GM18505 (cell line): Measurements from ENCODE around the gene VSTM1.

Source experiments
- ATAC-seq: cut with Tn5 transposase; IDR thresholded peaks from one replicate; pipeline ENCODE4 v1.9.1; 2021; ENCODE audit not compliant: unreplicated experiment
- POLR2A ChIP-seq: IDR thresholded peaks from 4 replicates; pipeline ENCODE4 v1.6.1; 2011; ENCODE audit warnings: borderline replicate concordance; ENCODE audit not compliant: insufficient read depth, insufficient read length; ENCODE audit errors: extremely low read depth

VSTM1 gene

DNA sequence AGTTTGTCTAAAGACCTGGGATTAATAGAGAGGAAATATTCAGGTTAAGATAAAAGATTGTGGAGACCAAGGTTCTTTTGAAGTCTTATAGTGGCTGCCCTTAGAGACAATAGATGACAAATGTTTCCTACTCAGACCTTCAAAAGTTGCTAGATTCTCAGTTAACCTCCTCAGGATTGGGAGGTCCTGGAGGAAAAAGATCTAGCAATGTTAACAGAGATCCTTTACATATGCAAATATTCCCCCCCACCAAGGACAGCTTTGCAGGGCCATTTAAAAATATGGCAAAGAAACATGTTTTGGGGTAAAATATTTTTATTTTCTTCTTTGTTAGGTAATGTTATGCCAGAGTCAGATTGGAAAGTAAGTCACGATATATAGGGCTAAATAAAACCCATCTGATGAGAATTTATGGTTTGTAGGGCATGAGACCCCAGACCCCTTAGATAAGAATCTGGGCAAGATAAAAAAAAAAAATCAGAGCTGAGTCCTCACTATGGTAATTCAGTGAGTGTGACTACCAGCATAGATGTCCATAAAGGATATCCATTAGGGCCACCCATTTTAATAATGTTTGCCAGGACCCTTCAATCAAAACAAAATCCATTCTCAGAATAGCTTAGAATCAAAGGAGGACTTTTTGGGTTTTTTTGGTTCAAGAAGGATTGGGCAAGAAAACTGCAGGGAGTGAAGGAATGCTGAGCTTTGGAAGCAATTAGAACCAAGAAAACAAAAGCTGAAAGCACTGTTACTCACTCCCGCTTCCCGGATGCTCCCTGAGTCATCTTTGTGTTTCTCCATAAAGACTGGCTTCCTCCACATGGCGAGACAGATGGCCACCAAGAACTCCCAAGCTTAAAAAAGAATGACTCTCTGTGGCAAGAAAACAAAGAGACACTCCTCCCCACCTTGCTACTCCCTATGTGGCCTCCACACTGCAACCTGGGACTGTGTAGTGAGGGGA is 28.2 kb downstream of the VSTM1 start:
- no peak for TF ChIP-seq POLR2A
- no peak for ATAC-seq

DNA sequence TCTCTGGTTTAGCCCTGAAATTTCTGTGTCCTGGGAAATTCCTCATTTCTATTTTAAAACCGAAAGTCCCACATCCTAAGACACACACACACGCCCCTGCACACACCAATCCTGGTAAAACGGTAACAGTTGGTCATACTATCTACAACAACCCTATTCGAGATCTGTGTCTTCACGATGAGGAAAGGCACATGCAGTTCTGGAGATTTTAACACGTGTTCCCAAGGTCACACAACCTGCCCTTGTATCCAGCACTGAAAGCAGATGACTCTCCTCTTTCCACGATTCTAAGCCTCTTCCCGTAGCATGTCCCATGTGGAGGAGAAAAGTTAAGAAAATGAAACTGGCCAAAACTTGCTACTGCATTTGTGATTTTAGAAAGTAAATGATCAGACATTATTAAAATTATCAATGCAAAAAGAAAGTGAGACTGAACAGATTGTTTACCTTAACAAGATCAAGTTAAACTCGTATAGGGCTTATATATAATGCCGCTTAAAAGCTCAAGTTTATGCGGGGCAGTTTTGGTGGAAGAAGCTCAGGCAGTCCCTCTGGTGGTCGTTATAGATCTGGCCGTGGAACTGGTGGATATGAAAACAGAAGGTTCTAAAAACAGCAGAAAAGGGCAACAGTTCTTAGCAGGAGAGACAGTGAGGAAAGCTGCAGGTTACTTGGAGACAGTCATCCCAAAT is 32.7 kb downstream of the VSTM1 start:
- no peak for ATAC-seq
- TF ChIP-seq POLR2A: no peak

DNA sequence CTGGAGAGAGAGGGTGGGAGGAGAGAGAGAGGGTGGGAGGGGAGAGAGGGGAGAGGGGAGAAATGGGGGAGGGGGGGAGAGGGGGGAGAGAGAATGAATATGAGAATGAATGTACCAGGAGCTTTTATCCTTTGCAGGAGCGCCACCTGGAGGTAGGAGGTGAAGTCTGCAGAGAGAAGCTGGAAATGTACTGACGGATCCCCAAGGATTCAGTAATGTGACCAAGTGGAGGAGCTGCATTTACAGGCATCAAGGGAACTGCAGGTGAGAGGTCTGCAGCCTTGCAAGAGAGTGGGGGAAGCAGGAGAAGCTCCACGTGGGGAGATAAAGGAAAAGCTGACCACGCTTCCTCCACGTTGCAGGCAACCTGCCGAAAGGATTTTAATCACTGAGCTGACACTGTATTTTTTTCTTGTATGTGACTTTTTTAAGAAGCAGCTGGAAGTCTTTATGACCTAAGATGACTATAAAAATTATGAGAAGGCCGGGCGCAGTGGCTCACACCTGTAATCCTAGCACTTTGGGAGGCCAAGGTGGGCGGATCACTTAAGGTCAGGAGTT is 33.7 kb downstream of the VSTM1 start:
- TF ChIP-seq POLR2A: no peak
- no peak for ATAC-seq

DNA sequence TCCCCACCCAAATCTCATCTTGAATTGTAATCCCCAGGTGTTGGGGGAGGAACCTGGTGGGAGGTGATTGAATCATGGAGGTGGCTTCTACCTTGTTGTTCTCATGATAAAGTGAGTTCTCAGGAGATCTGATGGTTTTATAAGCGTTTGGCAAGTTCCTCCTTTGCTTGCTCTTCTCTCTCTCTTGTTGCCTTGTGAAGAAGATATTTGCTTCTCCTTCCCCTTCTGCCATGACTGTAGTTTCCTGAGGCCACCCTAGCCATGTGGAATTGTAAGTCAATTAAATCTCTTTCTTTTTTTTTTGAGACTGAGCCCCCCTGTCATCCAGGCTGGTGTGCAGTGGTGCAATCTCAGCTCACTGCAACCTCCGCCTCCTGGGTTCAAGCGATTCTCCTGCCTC is 34.4 kb downstream of the VSTM1 start:
- no peak for ATAC-seq
- no peak for TF ChIP-seq POLR2A

DNA sequence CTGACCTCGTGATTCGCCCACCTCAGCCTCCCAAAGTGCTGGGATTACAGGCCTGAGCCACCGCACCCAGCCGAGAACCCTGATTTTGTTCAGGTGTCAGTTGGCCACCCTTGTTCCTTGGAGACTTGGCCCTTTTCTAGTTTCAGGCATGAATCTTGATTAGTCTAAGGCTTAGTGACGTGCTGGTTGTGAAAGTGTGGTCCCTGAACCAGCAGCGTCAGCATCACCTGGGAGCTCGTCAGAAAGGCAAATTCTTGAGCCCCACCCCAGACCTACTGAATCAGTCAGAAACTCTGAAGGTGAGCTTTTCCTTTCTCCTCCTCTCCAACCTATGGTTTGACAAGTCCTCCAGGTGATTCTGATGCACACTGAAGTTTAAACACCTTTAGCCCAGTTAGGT is 37.0 kb downstream of the VSTM1 start:
- ATAC-seq: no peak
- TF ChIP-seq POLR2A: no peak

DNA sequence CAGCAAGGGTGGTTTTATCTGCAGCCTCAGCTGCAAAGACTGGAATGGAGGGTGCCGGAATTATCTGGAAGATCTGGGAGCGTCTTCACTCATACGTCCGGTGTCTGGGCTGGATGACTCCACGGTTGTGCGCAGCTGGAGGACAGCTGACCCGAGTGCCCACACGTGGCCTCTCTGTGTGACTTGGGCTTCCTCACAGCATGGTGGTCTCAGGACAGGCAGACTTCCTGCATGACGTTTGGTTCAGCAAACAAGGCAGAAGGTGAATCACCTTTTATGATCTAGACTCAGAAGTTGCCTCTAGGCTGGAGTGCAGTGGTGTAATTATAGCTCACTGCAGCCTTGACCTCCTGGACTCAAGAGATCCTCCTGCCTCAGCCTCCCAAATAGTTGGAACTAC is 39.0 kb downstream of the VSTM1 start:
- ATAC-seq: no peak
- no peak for TF ChIP-seq POLR2A

GRCh38 chr19:54023191-54023590 is 40.5 kb downstream of the VSTM1 start:
- no peak for ATAC-seq
- TF ChIP-seq POLR2A: no peak

GRCh38 chr19:54021932-54022331 is 41.8 kb downstream of the VSTM1 start:
- ATAC-seq: no peak
- no peak for TF ChIP-seq POLR2A

- TF ChIP-seq POLR2A: no peak
- no peak for ATAC-seq
Observed at GRCh38 chr19:54021363-54021762, 42.3 kb downstream of the VSTM1 start.

DNA sequence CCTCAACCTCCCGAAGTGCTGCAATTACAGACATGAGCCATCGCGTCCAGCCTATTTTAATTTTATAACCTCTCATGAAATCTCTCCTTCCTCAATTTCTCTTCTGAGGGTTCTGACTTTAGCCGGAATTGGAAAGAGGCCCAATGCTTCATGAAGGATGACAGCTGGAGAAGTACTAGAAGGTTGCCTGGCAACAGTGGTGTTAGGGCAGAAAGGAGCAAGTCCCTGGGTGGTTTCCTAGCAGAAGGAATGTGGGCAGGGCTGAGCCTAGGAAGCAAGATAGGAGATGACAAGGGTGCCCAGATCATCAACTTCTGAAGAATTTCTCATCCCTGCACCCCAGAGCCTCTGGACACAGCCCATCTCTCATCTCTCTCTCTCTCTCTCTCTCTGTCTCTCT is 46.4 kb downstream of the VSTM1 start:
- TF ChIP-seq POLR2A: no peak
- ATAC-seq: no peak

- TF ChIP-seq POLR2A: no peak
- ATAC-seq: no peak
Observed at GRCh38 chr19:54014920-54015560, 48.7 kb downstream of the VSTM1 start.

- no peak for TF ChIP-seq POLR2A
- ATAC-seq: no peak
Observed at GRCh38 chr19:54013866-54014265, 49.8 kb downstream of the VSTM1 start.

DNA sequence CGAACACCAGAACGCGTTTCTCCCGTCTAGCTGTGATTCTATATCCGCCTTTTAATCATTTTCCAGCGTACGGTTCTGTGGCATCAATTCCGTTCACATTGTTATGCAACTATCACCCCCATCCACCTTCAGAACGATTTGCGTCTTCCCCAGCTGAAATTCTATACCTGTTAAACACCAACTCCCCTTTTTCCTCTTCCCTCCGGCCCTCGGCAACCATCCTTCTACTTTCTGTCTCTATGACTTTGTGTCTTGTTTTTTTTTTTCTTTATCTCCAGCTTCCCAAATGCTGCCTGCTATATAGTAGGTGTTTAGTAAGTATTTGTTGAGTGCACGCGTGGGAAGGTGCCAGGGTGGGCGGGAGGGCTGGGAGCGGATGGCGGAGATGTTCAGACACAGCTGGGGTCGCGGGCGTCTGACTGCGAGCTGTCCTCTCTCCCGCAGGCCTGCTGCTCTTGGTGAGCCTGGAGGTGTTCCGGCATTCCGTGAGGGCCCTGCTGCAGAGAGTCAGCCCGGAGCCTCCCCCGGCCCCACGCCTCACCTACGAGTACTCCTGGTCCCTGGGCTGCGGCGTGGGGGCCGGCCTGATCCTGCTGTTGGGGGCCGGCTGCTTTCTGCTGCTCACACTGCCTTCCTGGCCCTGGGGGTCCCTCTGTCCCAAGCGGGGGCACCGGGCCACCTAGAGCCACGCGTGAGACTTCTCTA is 52.0 kb downstream of the VSTM1 start:
- no peak for TF ChIP-seq POLR2A

More for the DNA sequence above, 52.0 kb downstream of the VSTM1 start:
- no peak for ATAC-seq
